ENCODE measurements around the gene STT3A.

Gene STT3A

GRCh38 chr11:125594958-125595357 lies 2.3 kb downstream of the STT3A start:
- no peaks in the 10 kb centered on the region for H3K36me3 ChIP-seq (ENCODE audit: low read length)
- no peak overlapping the region for H3K9ac ChIP-seq (ENCODE audit: low read length)
- H3K79me2 ChIP-seq (ENCODE audit: insufficient read depth, low read length), result peaks cover 33% of the 10 kb centered on the region
- H4K20me1 ChIP-seq (ENCODE audit: low read depth, low read length), result no peaks in the 10 kb centered on the region
- H3K9me3 ChIP-seq (ENCODE audit: insufficient read depth, low read length), result no peaks in the 10 kb centered on the region
- no peak for TF ChIP-seq EZH2phosphoT487 (conservative IDR thresholded peaks at IDR 0.05; ENCODE audit: low read length)
- no peak for TF ChIP-seq CTCF (IDR thresholded peaks at IDR 0.05; ENCODE audit: insufficient read depth, low read length, poor library complexity, severe bottlenecking)
- no peaks in the 10 kb centered on the region for H3F3A ChIP-seq (ENCODE audit: insufficient read depth)
- H3K9me2 ChIP-seq (replicated peaks; ENCODE audit: insufficient read depth, low read length), result no peaks in the 10 kb centered on the region
- no peak overlapping the region for H3K4me3 ChIP-seq (ENCODE audit: insufficient read depth, low read length, poor library complexity, severe bottlenecking)
- no peak overlapping the region for H3K27ac ChIP-seq (ENCODE audit: low read depth, low read length)
- peak overlapping the region; percentile 22 for H3K4me2 ChIP-seq (ENCODE audit: low read depth, low read length, poor library complexity, severe bottlenecking)
- H2AFZ ChIP-seq (ENCODE audit: low read depth, low read length, severe bottlenecking), result no peak overlapping the region
- no peaks in the 10 kb centered on the region for H3K27me3 ChIP-seq (ENCODE audit: low read length)

GRCh38 chr11:125600663-125601062 lies 8.0 kb downstream of the STT3A start:
- no peaks in the 10 kb centered on the region for H4K20me1 ChIP-seq (ENCODE audit: low read depth, low read length)
- H3K27ac ChIP-seq (ENCODE audit: low read depth, low read length), result no peak overlapping the region
- H3K4me2 ChIP-seq (ENCODE audit: low read depth, low read length, poor library complexity, severe bottlenecking), result no peak overlapping the region
- H2AFZ ChIP-seq (ENCODE audit: low read depth, low read length, severe bottlenecking), result no peak overlapping the region
- H3K9ac ChIP-seq (ENCODE audit: low read length), result no peak overlapping the region
- no peaks in the 10 kb centered on the region for H3K36me3 ChIP-seq (ENCODE audit: low read length)
- H3K27me3 ChIP-seq (ENCODE audit: low read length), result no peaks in the 10 kb centered on the region
- no peaks in the 10 kb centered on the region for H3K9me2 ChIP-seq (replicated peaks; ENCODE audit: insufficient read depth, low read length)
- TF ChIP-seq CTCF (IDR thresholded peaks at IDR 0.05; ENCODE audit: insufficient read depth, low read length, poor library complexity, severe bottlenecking) (no peak), EZH2phosphoT487 (conservative IDR thresholded peaks at IDR 0.05; ENCODE audit: low read length) (no peak)
- no peaks in the 10 kb centered on the region for H3K9me3 ChIP-seq (ENCODE audit: insufficient read depth, low read length)
- H3K79me2 ChIP-seq (ENCODE audit: insufficient read depth, low read length), result peaks cover 3% of the 10 kb centered on the region; the same call in 1 of the 2 replicates
- H3F3A ChIP-seq (ENCODE audit: insufficient read depth), result no peaks in the 10 kb centered on the region
- no peak overlapping the region for H3K4me3 ChIP-seq (ENCODE audit: insufficient read depth, low read length, poor library complexity, severe bottlenecking)

- Histone ChIP-seq H3K9ac (ENCODE audit: low read length) (no peak overlapping the region), H3F3A (ENCODE audit: insufficient read depth) (no peaks in the 10 kb centered on the region), H3K27ac (ENCODE audit: low read depth, low read length) (no peak overlapping the region), H3K9me3 (ENCODE audit: insufficient read depth, low read length) (no peaks in the 10 kb centered on the region), H3K27me3 (ENCODE audit: low read length) (no peaks in the 10 kb centered on the region), H4K20me1 (ENCODE audit: low read depth, low read length) (no peaks in the 10 kb centered on the region), H3K9me2 (replicated peaks; ENCODE audit: insufficient read depth, low read length) (no peaks in the 10 kb centered on the region), H3K36me3 (ENCODE audit: low read length) (no peaks in the 10 kb centered on the region), H2AFZ (ENCODE audit: low read depth, low read length, severe bottlenecking) (no peak overlapping the region), H3K4me3 (ENCODE audit: insufficient read depth, low read length, poor library complexity, severe bottlenecking) (no peak overlapping the region), H3K79me2 (ENCODE audit: insufficient read depth, low read length) (no peaks in the 10 kb centered on the region), H3K4me2 (ENCODE audit: low read depth, low read length, poor library complexity, severe bottlenecking) (no peak overlapping the region)
- TF ChIP-seq CTCF (IDR thresholded peaks at IDR 0.05; ENCODE audit: insufficient read depth, low read length, poor library complexity, severe bottlenecking), result no peak
- no peak for TF ChIP-seq EZH2phosphoT487 (conservative IDR thresholded peaks at IDR 0.05; ENCODE audit: low read length)
These were observed 10.6 kb downstream of the STT3A start for GRCh38 chr11:125603207-125603606.
